OCI-LY3 (cell line): Measurements from ENCODE around the gene SPATC1L.

Source experiments
- EZH2phosphoT487 ChIP-seq: fragments of 200-600 bp; shearing (Covaris generic); IDR thresholded peaks from 2 replicates; pipeline ENCODE4 v1.6.1; 2018; ENCODE audit warnings: antibody characterized with exemption, mixed run types, low read depth
- TF ChIP-seq, protein P1 (sequence below): fragments of 200-600, 300-600 bp; sonication (generic); IDR thresholded peaks from 2 replicates; pipeline ENCODE4 v1.5.1; 2014; ENCODE audit warnings: antibody characterized with exemption, low read length, low read depth

- TF ChIP-seq, protein P1, sequence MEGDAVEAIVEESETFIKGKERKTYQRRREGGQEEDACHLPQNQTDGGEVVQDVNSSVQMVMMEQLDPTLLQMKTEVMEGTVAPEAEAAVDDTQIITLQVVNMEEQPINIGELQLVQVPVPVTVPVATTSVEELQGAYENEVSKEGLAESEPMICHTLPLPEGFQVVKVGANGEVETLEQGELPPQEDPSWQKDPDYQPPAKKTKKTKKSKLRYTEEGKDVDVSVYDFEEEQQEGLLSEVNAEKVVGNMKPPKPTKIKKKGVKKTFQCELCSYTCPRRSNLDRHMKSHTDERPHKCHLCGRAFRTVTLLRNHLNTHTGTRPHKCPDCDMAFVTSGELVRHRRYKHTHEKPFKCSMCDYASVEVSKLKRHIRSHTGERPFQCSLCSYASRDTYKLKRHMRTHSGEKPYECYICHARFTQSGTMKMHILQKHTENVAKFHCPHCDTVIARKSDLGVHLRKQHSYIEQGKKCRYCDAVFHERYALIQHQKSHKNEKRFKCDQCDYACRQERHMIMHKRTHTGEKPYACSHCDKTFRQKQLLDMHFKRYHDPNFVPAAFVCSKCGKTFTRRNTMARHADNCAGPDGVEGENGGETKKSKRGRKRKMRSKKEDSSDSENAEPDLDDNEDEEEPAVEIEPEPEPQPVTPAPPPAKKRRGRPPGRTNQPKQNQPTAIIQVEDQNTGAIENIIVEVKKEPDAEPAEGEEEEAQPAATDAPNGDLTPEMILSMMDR = no peak
- no peak for TF ChIP-seq EZH2phosphoT487
These were observed 36.1 kb upstream of the SPATC1L start for GRCh38 chr21:46220275-46220810.
